ENCODE measurements around the gene FAM240B.

DNA sequence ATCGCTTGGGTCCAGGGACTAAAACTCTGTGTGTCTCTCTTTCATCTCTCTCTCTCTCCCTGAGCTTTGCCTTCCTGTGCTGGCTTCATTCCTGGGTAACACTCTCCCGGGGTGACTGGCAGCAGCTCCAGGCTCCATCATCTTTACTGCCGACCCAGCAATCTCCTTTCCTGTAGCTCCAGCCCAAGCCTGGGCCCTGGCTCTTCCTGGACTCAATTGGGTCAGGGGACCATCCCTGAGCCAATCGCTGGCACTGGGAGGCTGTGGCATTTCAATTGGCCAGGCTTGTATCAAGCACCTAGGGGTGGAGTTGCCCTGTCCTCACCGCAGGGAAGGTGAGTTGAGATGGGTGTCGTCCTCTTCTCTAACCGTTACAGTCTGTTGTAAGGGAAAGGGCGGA, 31.9 kb downstream of the FAM240B start:
- TF ChIP-seq EZH2 (optimal IDR thresholded peaks at IDR 0.05; ENCODE audit: low read depth, low read length) (no peak), EZH2phosphoT487 (IDR thresholded peaks at IDR 0.05; ENCODE audit: low read length) (no peak)
- TF ChIP-seq, protein P1, sequence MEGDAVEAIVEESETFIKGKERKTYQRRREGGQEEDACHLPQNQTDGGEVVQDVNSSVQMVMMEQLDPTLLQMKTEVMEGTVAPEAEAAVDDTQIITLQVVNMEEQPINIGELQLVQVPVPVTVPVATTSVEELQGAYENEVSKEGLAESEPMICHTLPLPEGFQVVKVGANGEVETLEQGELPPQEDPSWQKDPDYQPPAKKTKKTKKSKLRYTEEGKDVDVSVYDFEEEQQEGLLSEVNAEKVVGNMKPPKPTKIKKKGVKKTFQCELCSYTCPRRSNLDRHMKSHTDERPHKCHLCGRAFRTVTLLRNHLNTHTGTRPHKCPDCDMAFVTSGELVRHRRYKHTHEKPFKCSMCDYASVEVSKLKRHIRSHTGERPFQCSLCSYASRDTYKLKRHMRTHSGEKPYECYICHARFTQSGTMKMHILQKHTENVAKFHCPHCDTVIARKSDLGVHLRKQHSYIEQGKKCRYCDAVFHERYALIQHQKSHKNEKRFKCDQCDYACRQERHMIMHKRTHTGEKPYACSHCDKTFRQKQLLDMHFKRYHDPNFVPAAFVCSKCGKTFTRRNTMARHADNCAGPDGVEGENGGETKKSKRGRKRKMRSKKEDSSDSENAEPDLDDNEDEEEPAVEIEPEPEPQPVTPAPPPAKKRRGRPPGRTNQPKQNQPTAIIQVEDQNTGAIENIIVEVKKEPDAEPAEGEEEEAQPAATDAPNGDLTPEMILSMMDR (IDR thresholded peaks at IDR 0.05; ENCODE audit: low read length): no peak

Measured in MM.1S (cell line).